ENCODE results near the gene HTRA1.

- TF ChIP-seq CTCF (IDR thresholded peaks at IDR 0.05 in 2 of 3, conservative IDR thresholded peaks at IDR 0.05 in 1 of 3; ENCODE audit: control insufficient read depth in 2 of 3, extremely low read depth in 1 of 3, insufficient read depth in 1 of 3, low read depth in 3 of 3, low read length in 3 of 3): no peak
- no peak for TF ChIP-seq MAX (IDR thresholded peaks at IDR 0.05; ENCODE audit: low read depth, low read length)
- TF ChIP-seq KDM1A (IDR thresholded peaks at IDR 0.05; ENCODE audit: borderline replicate concordance): no peak
- no peak for TF ChIP-seq BRCA1 (IDR thresholded peaks at IDR 0.05; ENCODE audit: low read depth, low read length)
- TF ChIP-seq POLR2AphosphoS2 (IDR thresholded peaks at IDR 0.05; ENCODE audit: low read depth, low read length): no peak
- no peak for TF ChIP-seq BMI1 (IDR thresholded peaks at IDR 0.05; ENCODE audit: borderline replicate concordance)
- TF ChIP-seq ETV6 (conservative IDR thresholded peaks at IDR 0.05 in 1 of 2, IDR thresholded peaks at IDR 0.05 in 1 of 2; ENCODE audit: borderline replicate concordance in 1 of 2, low read depth in 1 of 2): no peak
- TF ChIP-seq IKZF1 (conservative IDR thresholded peaks at IDR 0.05): no peak
Measured at GRCh38 chr10:122474131-122474818, 12.9 kb downstream of the HTRA1 start.

Measured in GM12878 (cell line).